Measurements from ENCODE around the gene YJEFN3.

The YJEFN3 gene, protein sequence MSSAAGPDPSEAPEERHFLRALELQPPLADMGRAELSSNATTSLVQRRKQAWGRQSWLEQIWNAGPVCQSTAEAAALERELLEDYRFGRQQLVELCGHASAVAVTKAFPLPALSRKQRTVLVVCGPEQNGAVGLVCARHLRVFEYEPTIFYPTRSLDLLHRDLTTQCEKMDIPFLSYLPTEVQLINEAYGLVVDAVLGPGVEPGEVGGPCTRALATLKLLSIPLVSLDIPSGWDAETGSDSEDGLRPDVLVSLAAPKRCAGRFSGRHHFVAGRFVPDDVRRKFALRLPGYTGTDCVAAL

DNA sequence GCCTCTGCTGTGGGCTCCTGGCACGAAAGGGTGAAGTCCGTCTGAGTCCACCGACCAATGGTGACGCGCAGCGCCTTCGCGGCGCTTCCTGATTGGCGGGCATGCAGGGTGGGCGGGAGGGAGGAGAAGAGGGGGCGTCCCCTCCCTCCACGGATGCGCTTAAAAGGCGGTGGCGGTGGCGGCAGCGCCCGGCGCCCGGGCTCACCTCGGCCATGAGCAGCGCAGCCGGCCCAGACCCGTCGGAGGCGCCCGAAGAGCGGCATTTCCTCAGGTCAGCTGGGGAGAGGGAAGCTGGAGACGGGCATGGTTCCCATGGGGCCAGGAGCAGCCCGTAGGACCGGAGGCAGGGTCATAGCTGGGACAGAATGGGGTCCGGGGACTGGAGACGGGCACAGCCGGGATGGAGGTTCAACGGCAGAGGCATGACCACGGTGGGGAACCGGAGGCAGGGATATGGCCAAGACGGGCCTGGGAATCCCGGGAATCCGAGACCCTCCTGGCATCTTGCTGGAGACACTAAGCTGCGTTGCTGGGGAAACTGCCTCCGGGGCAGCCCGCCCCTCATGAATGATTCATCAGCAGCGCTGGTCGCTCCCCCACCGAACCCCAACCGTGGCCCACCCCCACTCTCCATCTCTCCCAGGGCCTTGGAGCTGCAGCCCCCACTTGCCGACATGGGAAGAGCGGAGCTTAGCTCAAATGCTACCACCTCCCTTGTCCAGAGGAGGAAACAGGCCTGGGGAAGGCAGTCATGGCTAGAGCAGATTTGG lies at the start of gene YJEFN3:
Gene YJEFN3, plus strand, starts transcription at position 191 of the 770 bp plus-strand sequence. Its CDS starts 22 bp downstream, at position 213.
- DNase-seq (ENCODE audit: low spot score), result no peak

GRCh38 chr19:19480688-19481087 lies 48.0 kb upstream of the YJEFN3 start:
- no peak for DNase-seq (ENCODE audit: low spot score)

DNA sequence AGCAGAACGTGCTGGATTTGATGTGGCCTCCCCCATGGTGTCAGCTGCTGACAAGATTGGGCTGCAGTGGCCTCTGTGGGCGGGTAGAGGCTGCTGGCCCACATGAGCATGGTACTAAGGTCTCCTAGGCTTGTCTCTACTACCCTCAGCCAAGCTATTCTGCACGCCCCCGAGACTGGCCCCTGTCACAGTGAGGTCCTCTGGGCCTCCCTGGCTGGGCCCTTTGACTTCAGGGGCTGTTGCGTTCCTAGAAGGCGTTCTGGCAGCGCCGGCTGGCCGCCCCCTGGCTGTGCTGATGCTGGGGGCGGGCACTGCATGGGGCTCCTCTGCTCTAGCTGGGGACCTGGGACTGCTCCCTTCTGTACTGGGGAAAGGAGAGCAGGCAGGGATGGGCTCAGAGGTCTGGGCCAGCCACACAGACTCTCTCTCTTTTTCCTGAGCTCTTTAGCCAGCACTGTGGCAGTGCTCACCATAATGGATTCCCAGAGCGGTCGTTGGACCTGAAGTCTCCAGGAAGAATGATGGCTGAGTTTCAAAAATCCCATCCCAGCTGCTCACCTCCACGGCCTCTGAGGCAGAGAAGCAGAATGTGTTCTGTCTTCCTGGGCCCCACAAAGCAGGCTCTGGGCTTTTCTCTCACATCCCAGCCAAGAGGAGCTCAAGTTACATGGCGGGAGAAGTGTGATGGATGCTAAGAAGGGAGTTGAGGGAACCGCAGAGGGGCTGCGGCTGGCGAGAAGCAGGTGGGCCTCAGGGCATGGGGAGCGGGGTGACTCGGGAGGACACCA lies 45.7 kb upstream of the YJEFN3 start:
- DNase-seq (ENCODE audit: low spot score), result no peak

GRCh38 chr19:19485161-19485997 lies 43.3 kb upstream of the YJEFN3 start:
- peak; percentile 21 for DNase-seq (ENCODE audit: low spot score)

DNA sequence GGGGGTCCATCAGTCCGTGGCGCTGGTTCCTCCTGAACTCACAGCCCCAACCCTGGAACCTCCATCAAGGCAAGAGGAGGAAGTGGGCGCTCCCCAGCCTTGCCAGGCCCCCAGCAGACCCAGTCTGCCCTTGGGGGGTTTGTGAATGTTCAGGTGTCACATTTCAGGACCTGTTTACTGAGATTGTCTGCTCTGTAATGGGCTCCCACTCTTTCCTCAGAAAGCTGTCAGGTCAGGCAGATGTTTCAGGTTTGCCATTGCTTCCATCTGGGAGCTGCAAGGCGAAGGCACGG lies 42.8 kb upstream of the YJEFN3 start:
- no peak for DNase-seq (ENCODE audit: low spot score)

- DNase-seq (ENCODE audit: low spot score), result no peak
Observed at GRCh38 chr19:19486343-19487076, 42.2 kb upstream of the YJEFN3 start.

GRCh38 chr19:19487077-19487949 lies 41.4 kb upstream of the YJEFN3 start:
- DNase-seq (ENCODE audit: low spot score), result no peak

DNA sequence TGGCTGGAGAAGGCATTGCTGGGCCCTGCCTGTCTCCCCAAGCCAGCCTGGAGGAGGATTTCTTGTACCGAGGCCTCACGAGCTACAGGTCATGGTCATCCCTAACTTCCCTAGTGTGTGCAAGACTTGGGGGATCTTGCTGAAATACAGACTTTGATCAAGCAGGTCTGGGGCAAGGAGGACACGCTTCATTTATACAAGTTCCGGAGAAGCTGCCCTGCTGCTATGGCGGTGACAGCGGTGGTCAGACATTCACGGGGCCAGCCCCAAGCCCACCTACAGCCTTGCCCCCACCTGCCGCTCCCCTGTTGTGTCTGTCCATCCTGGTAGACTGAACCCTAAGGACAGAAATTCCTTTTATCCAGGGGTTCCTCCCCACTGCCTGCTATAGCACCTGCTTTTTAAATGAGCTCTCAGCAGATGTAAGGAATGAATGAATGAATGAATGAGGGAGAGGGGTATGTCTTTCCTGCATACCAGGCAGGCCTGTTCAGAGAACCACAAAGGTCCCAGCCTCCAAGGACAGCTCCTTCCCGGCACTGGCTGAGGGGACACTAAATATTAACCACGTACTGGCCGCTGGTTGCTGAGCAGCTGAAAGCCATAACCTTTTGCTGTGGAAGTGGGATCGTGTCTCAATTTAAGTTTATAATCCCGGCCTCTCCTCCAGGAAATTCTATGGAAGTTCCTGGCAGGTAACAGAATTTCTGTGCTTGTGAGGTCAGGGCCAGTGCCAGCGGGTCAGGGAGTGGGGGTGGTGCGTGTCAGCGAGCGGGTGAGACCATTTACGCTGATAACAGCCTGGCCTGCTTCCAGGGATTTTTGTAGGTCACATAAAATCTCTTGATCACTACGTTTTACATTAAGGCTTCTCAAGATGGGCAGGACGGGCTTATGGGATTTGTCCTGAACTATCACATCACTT lies 40.5 kb upstream of the YJEFN3 start:
- no peak for DNase-seq (ENCODE audit: low spot score)

DNA sequence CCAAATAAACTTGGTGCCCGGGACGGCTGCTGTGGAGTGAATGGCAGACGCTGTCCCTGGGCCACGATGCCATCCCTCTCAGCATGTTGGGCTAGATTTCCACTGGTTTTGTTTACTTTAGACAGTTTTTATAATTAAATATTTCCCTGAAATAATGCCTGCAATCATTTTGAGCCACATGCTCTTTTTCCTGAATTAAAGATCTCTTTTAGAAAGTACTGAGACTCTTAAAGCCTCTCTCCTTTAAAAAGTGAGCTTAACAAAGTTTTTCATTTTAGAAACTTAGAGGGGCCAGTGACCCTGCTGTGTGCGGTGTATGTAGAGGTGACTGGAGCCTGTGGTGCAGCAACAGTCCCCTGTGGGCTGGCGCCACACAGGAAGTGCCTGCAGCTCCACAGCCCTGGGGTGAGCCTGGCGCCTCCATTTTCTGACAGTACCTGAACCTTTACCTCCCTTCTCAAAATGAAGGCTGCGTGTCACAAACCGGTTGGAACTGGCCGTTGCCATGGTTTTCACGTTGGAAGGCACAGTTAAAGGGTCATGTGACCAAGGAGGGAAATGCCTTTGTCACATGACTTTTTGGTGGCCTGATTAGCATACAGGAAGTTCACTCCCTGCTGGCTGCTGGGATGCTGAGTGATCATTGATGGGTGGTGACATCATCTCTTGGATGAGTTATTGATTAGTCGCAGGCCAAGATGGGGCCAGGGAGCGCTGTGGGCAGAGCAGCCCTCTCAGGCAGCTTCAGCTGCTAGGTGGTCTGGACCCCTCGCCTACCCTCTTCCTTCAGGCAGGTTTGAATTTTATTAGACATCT lies 39.6 kb upstream of the YJEFN3 start:
- DNase-seq (ENCODE audit: low spot score), result peak; percentile 79

DNA sequence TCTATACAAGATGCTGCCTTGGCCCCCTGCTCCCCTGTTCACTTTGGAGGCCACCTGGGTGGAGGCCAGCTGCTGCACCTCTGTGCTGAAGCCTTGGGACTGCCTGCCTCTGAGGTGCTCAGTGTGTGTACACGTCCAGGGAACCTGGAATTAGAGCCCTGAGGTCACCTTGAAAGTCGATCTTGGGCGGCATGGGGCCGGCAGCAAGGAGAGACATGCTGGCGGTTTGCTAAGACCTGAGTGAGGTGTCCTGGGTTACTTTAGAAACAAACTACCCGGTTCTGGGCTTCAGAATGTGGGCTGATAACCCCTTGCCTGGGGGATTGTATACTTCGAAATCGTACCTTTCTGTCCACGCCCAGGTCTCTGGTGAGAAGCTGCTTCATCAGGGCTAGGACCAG lies 38.9 kb upstream of the YJEFN3 start:
- peak; percentile 37 for DNase-seq (ENCODE audit: low spot score)

- DNase-seq (ENCODE audit: low spot score), result peak; percentile 90
Observed at GRCh38 chr19:19490214-19490968, 38.3 kb upstream of the YJEFN3 start.

- DNase-seq (ENCODE audit: low spot score), result no peak
Observed at GRCh38 chr19:19491321-19492025, 37.2 kb upstream of the YJEFN3 start.

- DNase-seq (ENCODE audit: low spot score), result no peak
Observed at GRCh38 chr19:19492026-19492610, 36.6 kb upstream of the YJEFN3 start.

GRCh38 chr19:19493841-19494546 lies 34.7 kb upstream of the YJEFN3 start:
- DNase-seq (ENCODE audit: low spot score), result no peak

Data from NAMALWA (cell line).